Keratinocyte (primary cell): ENCODE data around the gene SCP2. TPM values are rescaled to one million over a fixed set of nuclear protein-coding genes. Genes with fewer than 3 reads are reported as not detected.

ENCODE experiments used
- DNase-seq: peaks from one replicate; pipeline ENCODE4 v3.0.0-alpha.2; 2011; ENCODE audit warnings: low read depth, missing footprints, low spot score
- FAIRE-seq: peaks from 2 replicates; lab custom pipeline; 2011; peaks lifted over from hg19 to GRCh38; lab: Jason Lieb, UNC
- H2AFZ ChIP-seq: 2 replicates; pipeline ENCODE4 v1.6.0; 2012; ENCODE audit warnings: low read length, control low read depth, inconsistent platforms; ENCODE audit not compliant: control insufficient read depth
- H3K27ac ChIP-seq: 2 replicates; pipeline ENCODE4 v1.5.1; 2011; ENCODE audit warnings: low read length; ENCODE audit not compliant: control insufficient read depth, insufficient read depth
- H3K27me3 ChIP-seq: 3 replicates; pipeline ENCODE4 v1.6.0; 2011; ENCODE audit warnings: low read length; ENCODE audit not compliant: control insufficient read depth, insufficient read depth; ENCODE audit errors: extremely low read depth
- H3K36me3 ChIP-seq, 2 experiments: 2 replicates in 1 of 2; 3 replicates in 1 of 2; pipeline ENCODE4 v1.5.1; 2011; ENCODE audit warnings: low read length in 2 of 2, mild to moderate bottlenecking in 1 of 2; ENCODE audit not compliant: control insufficient read depth in 2 of 2, insufficient read depth in 2 of 2; ENCODE audit errors: extremely low read depth in 1 of 2
- H3K4me1 ChIP-seq: 3 replicates; pipeline ENCODE4 v1.5.1; 2011; ENCODE audit warnings: low read length; ENCODE audit not compliant: control insufficient read depth, insufficient read depth; ENCODE audit errors: extremely low read depth
- H3K4me2 ChIP-seq: 3 replicates; pipeline ENCODE4 v1.6.0; 2011; ENCODE audit warnings: low read depth, low read length; ENCODE audit not compliant: control insufficient read depth, insufficient read depth; ENCODE audit errors: extremely low read depth
- H3K4me3 ChIP-seq, 3 experiments: fragments of 200-600 bp in 1 of 3; sonication (generic) in 1 of 3; 2 replicates in 2 of 3; 3 replicates in 1 of 3; pipeline ENCODE4 v1.5.1; 2011 to 2016; ENCODE audit warnings: low read length in 3 of 3, mild to moderate bottlenecking in 3 of 3, control low read depth in 2 of 3, inconsistent platforms in 1 of 3, low read depth in 1 of 3, mixed read lengths in 1 of 3, mixed run types in 1 of 3, moderate library complexity in 1 of 3; ENCODE audit not compliant: control insufficient read depth in 2 of 3, insufficient read depth in 2 of 3; ENCODE audit errors: extremely low read depth in 1 of 3
- H3K79me2 ChIP-seq: 2 replicates; pipeline ENCODE4 v1.6.0; 2012; ENCODE audit warnings: low read length; ENCODE audit not compliant: control insufficient read depth, insufficient read depth
- H3K9ac ChIP-seq: 3 replicates; pipeline ENCODE4 v1.6.0; 2011; ENCODE audit warnings: low read length; ENCODE audit not compliant: control insufficient read depth, insufficient read depth; ENCODE audit errors: extremely low read depth
- H3K9me1 ChIP-seq: 3 replicates; pipeline ENCODE4 v1.6.0; 2011; ENCODE audit warnings: low read length; ENCODE audit not compliant: control insufficient read depth, insufficient read depth; ENCODE audit errors: extremely low read depth
- H3K9me3 ChIP-seq: 2 replicates; pipeline ENCODE4 v1.5.1; 2012; ENCODE audit warnings: low read depth, low read length; ENCODE audit not compliant: control insufficient read depth
- H4K20me1 ChIP-seq: 3 replicates; pipeline ENCODE4 v1.6.0; 2011; ENCODE audit warnings: low read length; ENCODE audit not compliant: control insufficient read depth, insufficient read depth; ENCODE audit errors: extremely low read depth
- EZH2 ChIP-seq: IDR thresholded peaks from one replicate; pipeline ENCODE4 v1.6.1; 2012; ENCODE audit warnings: inconsistent platforms, mild to moderate bottlenecking, low read length, moderate library complexity
- dilution Hi-C: fragments of 300-500 bp; cut with MboI; formaldehyde crosslinking; loops from one replicate; pipeline ENCODE4 v1.7.0; 2020; ENCODE audit warnings: low sequenced_read_pairs; ENCODE audit not compliant: extremely low pct_ligation_motif_present
- polyA plus RNA-seq, 5 experiments: library from polyadenylated mRNA; depleted of rRNA in 3 of 5; stranded (reverse) in 3 of 5; stranded (forward) in 1 of 5; unstranded in 1 of 5; fragments of >200 nt; gene quantifications; 1 replicate in 1 of 5; 2 replicates in 3 of 5; 3 replicates in 1 of 5; pipeline versions ENCODE4 v1.2.1 to v1.2.3, GENCODE V29; 2011 to 2012; ENCODE audit warnings: missing spikeins in 2 of 5, low read depth in 1 of 5, low replicate concordance in 1 of 5
- TF ChIP-seq, protein P1 (sequence below), 3 experiments: IDR thresholded peaks in 1 of 3; conservative IDR thresholded peaks in 1 of 3; optimal IDR thresholded peaks in 1 of 3; 2 replicates in 2 of 3; 3 replicates in 1 of 3; pipeline versions ENCODE3 to v1.5.1; 2011; ENCODE audit warnings: low read length in 3 of 3, mild to moderate bottlenecking in 3 of 3, moderate library complexity in 2 of 3, control low read depth in 1 of 3, inconsistent platforms in 1 of 3; ENCODE audit not compliant: insufficient read depth in 2 of 3; ENCODE audit errors: extremely low read depth in 1 of 3

Gene SCP2
- polyA plus RNA-seq, 1 donor (not counting 4 experiments of a cell fraction or from before 2014, with no cell fraction given): 116 TPM

DNA sequence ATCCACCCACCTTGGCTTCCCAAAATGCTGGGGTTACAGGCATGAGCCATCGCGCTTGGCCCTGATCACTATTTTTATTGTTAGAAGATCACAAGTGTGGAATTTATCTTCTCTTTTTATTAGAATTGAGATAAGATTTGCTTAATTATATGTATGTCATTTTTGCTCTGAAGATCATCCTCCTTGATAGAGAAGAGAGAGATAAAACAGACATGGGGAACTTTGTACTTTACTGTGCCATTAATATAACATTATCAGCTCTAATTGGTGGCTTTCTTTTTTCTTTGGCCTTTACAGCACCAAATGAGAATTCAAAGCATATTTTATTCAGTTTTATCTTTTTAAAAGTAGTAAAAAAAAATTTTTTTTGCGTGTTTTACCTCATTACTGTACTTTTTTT, 46.8 kb downstream of the SCP2 start:
- DNase-seq (no peak), FAIRE-seq (no peak)
- Histone ChIP-seq H2AFZ (no peak overlapping the region), H3K4me2 (no peak overlapping the region), H3K9me1 (no peaks in the 10 kb centered on the region), H4K20me1 (no peaks in the 10 kb centered on the region), H3K79me2 (no peaks in the 10 kb centered on the region), H3K4me1 (no peaks in the 10 kb centered on the region), H3K9ac (no peak overlapping the region), H3K27me3 (no peaks in the 10 kb centered on the region), H3K27ac (no peak overlapping the region), H3K36me3 (peaks cover 3 to 4% of the 10 kb centered on the region in 2 experiments), H3K9me3 (no peaks in the 10 kb centered on the region), H3K4me3 (no peak overlapping the region)
- dilution Hi-C loops: no loop called here
- no peak for TF ChIP-seq EZH2
- TF ChIP-seq, protein P1, sequence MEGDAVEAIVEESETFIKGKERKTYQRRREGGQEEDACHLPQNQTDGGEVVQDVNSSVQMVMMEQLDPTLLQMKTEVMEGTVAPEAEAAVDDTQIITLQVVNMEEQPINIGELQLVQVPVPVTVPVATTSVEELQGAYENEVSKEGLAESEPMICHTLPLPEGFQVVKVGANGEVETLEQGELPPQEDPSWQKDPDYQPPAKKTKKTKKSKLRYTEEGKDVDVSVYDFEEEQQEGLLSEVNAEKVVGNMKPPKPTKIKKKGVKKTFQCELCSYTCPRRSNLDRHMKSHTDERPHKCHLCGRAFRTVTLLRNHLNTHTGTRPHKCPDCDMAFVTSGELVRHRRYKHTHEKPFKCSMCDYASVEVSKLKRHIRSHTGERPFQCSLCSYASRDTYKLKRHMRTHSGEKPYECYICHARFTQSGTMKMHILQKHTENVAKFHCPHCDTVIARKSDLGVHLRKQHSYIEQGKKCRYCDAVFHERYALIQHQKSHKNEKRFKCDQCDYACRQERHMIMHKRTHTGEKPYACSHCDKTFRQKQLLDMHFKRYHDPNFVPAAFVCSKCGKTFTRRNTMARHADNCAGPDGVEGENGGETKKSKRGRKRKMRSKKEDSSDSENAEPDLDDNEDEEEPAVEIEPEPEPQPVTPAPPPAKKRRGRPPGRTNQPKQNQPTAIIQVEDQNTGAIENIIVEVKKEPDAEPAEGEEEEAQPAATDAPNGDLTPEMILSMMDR (optimal IDR thresholded peaks at IDR 0.05 in 1 of 3, IDR thresholded peaks at IDR 0.05 in 1 of 3, conservative IDR thresholded peaks at IDR 0.05 in 1 of 3; ENCODE audit: extremely low read depth in 1 of 3, insufficient read depth in 2 of 3, low read length in 3 of 3): no peak

DNA sequence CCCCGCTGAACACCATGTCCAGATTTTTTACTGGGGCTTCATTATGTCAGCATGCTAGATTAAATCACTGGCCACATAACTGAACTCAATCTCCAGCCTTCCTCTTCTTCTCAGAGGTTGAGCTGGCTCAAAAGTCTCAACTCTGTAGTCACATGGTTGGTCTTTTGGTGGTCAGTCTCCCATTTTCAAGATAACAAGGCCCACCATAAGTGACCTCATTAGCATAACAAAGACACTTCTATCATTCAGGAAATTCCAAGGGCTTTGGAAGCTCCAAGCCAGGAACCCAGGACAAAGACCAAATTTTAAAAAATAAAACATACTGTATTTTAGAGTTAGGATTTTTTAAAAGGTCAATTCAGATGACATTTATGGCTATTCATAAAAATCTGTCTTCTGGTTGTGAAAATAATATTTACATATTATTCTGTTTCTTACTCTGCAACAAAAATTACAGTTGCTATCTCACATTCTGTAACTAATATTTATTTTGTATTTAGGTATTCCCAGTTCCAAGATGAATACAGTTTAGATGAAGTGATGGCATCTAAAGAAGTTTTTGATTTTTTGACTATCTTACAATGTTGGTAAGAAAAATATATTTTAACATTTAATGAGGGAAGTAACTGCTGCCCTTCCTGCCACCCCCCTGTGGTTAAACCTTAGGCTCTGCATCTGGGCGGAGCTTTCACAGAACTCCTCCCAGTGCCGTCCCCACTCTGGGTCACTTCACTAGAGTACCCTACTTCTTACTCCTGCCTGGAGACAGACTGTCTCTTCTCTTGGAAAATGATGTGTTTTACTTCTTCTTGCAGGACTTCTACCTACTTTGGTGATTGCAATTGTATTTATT, 49.3 kb downstream of the SCP2 start:
- no peaks in the 10 kb centered on the region for H3K79me2 ChIP-seq
- H3K4me2 ChIP-seq: no peak overlapping the region
- no peaks in the 10 kb centered on the region for H3K4me1 ChIP-seq
- no peak for TF ChIP-seq EZH2
- TF ChIP-seq, protein P1 (optimal IDR thresholded peaks at IDR 0.05 in 1 of 3, IDR thresholded peaks at IDR 0.05 in 1 of 3, conservative IDR thresholded peaks at IDR 0.05 in 1 of 3; ENCODE audit: extremely low read depth in 1 of 3, insufficient read depth in 2 of 3, low read length in 3 of 3): no peak
- no peak overlapping the region for H3K9ac ChIP-seq
- no peaks in the 10 kb centered on the region for H4K20me1 ChIP-seq
- H3K27me3 ChIP-seq: no peaks in the 10 kb centered on the region
- H3K9me1 ChIP-seq: no peaks in the 10 kb centered on the region
- no peak overlapping the region for H3K27ac ChIP-seq
- FAIRE-seq (no peak), DNase-seq (no peak)
- no peak overlapping the region for H3K4me3 ChIP-seq
- no peak overlapping the region for H2AFZ ChIP-seq
- peaks cover 3 to 4% of the 10 kb centered on the region in 2 experiments for H3K36me3 ChIP-seq
- H3K9me3 ChIP-seq: no peaks in the 10 kb centered on the region
- dilution Hi-C loops: no loop called here
